ENCODE results near the gene CDH19.
"Not testable (repeated sequence)": the region's sequence is repeated elsewhere in the genome, so short reads cannot be mapped to it uniquely, and the experiment has no call there.

The CDH19 gene

DNA sequence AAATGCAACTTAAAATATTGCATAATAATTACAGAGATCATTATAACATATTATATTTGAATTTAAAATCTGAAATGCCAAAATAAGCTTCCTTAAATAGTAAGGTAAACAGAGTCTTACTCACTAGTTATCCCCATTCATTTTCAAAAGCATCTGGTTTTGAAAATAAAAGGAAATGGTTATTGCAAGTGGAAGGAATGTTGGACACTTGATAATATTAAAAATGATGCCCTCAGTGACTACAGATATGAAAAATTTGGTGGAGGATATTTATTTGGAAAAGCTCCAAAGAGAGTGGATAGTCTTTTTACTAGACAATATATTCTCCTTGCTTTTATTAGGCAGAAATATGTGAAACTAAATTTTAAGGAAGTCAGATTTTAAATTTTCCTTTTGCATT lies 39.7 kb downstream of the CDH19 start:
- no peak for DNase-seq

DNA sequence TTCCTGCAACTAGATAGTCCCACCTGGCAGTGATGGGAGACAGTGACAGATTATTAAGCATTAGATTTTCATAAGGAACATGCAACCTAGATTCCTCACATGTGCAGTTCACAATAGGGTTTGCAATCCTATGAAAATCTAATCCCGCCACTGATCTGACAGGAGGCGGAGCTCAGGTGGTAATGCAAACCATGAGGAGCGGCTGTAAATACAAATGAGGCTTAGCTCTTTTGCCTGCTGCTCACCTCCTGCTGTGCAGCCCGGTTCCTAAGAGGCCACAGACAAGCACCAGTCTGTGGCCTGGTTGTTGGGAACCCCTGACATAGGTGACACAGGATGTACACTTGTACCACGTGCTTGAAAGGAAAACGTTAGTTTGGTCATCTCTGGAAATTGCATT lies 41.6 kb downstream of the CDH19 start:
- no peak for DNase-seq

GRCh38 chr18:66560094-66560493 lies 43.8 kb downstream of the CDH19 start:
- no peak for DNase-seq

- DNase-seq = no peak
These were observed 45.1 kb downstream of the CDH19 start for GRCh38 chr18:66558773-66559172.

- DNase-seq = no peak
These were observed 46.8 kb downstream of the CDH19 start for GRCh38 chr18:66557091-66557490.

- DNase-seq = no peak
These were observed 48.3 kb downstream of the CDH19 start for GRCh38 chr18:66555585-66555984.

DNA sequence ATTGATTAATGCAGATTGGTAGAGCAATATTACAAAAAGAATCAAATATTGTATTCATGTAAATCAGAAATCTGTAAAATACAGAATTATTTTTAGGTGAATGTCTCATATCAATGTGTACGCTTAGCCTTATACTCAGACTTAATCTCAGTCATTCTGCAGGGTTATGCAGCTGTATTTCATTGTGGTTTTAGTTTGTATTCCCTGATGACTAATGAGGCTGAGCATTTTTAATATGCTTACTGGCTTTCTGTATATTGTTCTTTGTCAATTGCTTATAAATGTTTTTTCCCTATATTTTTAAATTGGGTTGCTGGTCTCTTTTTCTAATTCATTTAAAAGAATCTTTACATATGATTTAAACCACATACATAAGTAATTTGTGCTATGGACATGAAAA lies 50.1 kb downstream of the CDH19 start:
- DNase-seq = no peak

- no peak for DNase-seq
These were observed 53.5 kb downstream of the CDH19 start for GRCh38 chr18:66550366-66550765.

DNA sequence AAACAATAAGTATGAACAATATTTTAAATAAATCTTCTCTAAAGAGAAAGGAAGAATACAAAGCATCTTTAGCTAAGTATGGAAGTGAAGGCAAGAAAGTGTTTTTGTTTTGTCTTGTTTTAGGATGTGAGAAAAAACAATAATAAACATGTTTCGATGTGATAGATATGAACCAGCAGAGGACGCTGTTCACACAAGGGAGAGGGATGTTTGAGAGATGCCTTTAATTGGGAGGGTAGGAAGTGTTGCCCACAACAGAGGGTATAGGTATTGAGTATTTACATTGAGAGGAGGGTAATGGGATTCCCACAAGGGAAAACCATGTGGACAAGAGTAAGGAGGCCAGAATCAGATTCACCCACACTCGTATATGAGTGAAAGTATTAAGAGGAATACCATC lies 55.1 kb downstream of the CDH19 start:
- DNase-seq = no peak

DNA sequence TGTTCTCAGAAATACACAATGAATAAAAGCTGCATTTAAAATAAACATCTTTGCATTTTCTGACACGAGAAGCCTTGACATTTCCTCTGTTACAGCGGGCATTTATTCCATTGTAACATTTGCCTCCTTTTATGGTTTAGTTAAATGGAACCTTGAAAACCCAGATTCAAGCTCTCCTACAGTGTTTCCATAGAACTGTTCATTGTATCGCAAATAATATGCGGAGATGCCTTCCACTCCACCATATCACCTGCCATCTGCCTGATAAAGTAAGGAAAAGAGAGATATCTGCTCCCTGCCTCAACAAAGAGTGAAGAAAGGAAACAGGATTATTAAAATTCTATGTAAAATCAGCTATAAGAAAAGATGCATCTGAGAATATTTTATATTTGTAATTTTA lies 69.8 kb downstream of the CDH19 start:
- DNase-seq = no peak

- no peak for DNase-seq
These were observed 70.2 kb downstream of the CDH19 start for GRCh38 chr18:66533693-66534092.

- no peak for DNase-seq
These were observed 80.5 kb downstream of the CDH19 start for GRCh38 chr18:66523219-66523991.

DNA sequence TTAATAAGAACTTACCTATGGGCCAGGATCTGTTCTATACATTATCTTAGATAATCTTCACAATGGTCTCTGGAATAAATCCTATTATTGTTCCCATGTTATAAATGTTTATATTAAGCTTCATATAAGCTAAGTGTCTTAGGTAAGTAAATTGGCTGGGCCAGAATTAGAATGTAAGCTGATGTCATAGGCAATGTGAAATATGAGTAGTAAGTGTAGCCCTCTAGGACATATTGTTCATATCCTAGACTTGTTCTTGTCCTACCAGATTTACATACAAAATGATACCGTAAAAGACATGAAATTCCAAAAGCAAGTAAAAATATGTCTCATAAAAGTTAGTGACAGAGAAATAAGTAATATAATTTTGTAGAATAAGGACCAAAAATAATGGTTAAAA lies 89.9 kb downstream of the CDH19 start:
- no peak for DNase-seq

- DNase-seq = no peak
These were observed 92.1 kb downstream of the CDH19 start for GRCh38 chr18:66511792-66512191.

GRCh38 chr18:66511289-66511688 lies 92.6 kb downstream of the CDH19 start:
- DNase-seq = no peak

- no peak for DNase-seq
These were observed 93.4 kb downstream of the CDH19 start for GRCh38 chr18:66510357-66511045.

GRCh38 chr18:66508937-66509336 lies 95.0 kb downstream of the CDH19 start:
- no peak for DNase-seq

- DNase-seq = no peak
These were observed 97.7 kb downstream of the CDH19 start for GRCh38 chr18:66506178-66506577.

GRCh38 chr18:66497351-66497750 lies 106.5 kb downstream of the CDH19 start:
- no peak for DNase-seq

GRCh38 chr18:66495844-66496243 lies 108.0 kb downstream of the CDH19 start:
- DNase-seq = no peak

DNA sequence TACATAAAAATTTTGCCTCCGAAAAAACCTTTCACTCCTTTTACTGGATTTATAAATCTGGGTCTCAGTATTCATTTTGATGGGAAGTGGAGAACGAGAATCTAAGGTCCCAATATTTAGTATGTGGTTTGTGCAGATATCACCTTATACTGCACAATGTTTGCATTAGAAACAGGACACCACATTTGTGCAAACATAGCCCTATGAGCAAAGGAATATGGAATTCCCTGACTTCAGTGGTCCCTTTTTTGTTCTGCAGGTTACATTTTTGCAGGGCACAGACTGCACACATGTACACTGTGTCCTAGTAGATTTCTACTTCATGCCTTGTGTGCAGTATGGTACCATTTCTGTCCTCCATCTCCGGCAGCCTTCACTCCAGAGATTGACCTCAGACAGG lies 130.0 kb downstream of the CDH19 start:
- no peak for DNase-seq

DNA sequence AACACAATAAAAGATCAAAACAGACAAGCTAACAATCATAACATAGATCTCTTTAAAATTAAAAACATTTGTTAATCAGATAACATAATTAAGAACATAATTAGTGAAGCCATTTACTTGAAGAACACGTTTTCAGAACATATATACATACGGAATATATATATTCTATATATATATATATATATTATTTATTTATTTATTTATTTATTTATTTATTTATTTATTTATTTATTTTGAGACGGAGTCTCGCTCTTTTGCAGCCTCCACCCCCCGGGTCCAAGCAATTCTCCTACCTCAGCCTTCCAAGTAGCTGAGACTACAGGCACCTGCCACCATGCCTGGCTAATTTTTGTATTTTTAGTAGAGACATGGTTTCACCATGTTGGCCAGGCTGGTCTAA lies 137.7 kb downstream of the CDH19 start:
- DNase-seq = not testable (repeated sequence)

DNA sequence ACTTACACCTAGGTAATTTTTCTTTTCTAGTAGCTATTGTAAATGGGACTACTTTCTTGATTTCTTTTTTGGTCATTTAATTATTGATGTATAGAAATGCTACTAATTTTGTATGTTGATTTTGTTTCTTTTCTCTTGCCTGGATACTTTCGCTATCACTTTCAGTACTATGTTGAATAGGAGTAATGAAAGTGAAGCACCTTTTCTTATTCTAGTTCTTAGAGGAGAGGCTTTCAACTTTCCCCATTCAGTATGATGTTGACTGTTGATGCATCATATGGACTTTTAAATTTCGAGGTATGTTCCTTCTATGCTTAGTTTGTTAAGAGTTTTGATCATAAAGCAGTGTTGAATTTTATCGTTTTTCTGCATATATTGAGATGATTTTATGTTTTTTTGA lies 142.5 kb downstream of the CDH19 start:
- no peak for DNase-seq

DNA sequence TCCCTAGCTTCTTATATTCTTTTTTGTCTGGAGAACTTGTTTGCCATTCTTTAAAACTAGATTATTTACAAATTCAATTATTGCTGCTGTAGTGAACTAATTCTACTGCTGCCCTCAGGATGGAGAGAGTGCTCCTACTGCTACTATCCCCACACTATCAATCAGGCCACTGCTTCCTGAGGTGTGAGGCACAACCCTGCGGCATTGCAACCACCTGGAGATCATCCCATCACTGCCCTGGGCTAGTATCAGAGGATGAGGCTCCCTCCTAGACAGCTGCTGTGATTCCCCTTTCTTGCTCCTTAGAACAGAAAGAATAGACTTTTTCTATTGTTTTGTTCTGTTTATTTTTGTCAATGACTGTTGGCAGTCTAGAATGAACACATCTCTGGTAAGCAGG lies 146.6 kb downstream of the CDH19 start:
- no peak for DNase-seq

Data from activated CD4-positive, alpha-beta T cell treated with anti-CD3 and anti-CD28 coated beads for 4 hours (primary cell).